ELF-1 (cell line): ENCODE measurements around the gene PDSS2.
"Not testable (repeated sequence)": the region's sequence is repeated elsewhere in the genome, so short reads cannot be mapped to it uniquely, and the experiment has no call there.

Source experiments
- DNase-seq: peaks from one replicate; pipeline ENCODE4 v3.0.0-alpha.2; 2016; ENCODE audit warnings: low read depth, low spot score

Gene PDSS2

DNA sequence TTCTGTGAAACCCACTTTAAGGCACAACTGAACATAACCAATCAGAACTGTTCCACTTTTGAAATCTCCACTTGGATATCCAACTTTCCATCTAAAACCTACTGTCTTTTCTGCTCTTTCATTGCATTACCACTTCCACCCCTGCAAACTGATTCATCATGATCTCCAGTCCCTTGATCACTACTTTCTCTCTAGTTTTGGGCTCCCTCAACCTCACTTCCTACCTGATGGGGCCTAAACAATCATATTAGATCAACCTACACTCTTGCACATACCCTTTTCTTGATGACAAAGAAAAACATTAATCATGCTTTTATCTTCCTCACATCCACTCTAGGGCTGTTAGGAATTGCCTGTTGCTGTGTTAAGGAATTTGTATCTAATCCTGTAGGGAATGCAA lies 137.6 kb downstream of the PDSS2 start:
- no peak for DNase-seq

DNA sequence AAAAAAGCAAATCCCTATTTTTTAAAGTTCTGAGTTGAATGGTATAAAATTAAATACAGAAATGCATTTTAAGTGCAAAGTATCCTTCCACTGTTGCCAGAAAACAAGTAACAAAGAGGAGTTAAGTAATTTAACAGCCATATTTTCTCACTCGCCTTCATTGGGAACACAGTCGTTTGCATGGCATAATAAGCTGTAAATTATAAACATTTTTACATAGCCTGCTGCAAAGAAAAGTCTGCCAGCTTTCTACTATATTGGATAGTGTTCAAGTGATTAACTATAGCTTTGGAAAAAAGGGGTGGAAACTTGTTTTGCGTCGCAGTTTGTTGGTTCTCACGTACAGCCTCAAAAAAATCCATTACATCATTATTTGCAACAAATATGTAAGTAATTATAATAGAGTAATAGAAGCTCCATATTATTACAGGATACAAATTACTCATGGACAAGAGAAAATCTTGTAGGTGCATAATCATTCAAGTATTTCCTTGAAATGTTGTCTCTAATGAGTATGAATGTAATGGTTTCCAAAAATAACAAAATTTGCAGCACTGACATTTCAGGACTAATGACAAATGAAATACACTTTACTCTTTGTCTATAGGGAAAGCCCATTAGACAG lies 139.3 kb downstream of the PDSS2 start:
- DNase-seq: no peak

- peak; percentile 63 for DNase-seq
Observed at GRCh38 chr6:107318100-107318736, 141.1 kb downstream of the PDSS2 start.

DNA sequence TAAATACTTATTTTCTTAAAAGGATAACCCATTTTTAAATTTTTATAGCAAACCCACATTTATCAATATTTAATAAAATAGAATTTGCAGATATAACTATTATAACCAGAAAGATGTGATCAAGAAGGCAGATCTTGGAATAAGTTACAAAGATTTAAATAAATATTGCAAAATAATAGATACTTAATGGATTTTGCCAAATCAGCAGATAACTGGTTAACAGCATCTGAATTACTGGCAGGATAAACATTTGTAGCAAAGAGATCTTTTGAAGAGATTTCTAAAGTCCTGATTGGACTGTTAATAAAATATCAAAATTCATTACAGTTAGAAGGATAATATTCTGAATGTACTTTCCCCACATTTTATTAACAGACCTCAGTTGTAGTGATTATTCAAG lies 144.2 kb downstream of the PDSS2 start:
- DNase-seq: no peak

- DNase-seq: no peak
Observed at GRCh38 chr6:107314531-107314939, 144.8 kb downstream of the PDSS2 start.

GRCh38 chr6:107313776-107314175 lies 145.6 kb downstream of the PDSS2 start:
- no peak for DNase-seq

DNA sequence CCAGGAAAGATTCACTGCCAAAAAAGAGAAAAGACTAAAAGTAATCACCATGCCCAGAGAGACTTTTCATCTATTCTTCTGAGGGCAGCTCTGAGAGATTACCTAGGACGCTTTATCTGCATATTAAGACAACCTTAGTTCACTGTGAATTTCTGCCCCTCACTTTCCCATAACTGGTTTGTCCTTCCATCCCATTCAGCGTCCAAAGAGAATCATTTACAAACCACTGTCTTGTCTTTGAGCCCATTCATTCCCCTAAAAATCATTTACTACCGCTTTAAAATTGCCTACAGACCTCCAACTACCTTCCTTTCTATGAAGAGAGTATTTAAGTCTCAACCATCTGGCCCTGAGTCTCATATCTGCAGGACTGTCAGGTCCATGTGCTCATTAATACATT lies 149.0 kb downstream of the PDSS2 start:
- DNase-seq: no peak

GRCh38 chr6:107308677-107309076 lies 150.7 kb downstream of the PDSS2 start:
- no peak for DNase-seq

DNA sequence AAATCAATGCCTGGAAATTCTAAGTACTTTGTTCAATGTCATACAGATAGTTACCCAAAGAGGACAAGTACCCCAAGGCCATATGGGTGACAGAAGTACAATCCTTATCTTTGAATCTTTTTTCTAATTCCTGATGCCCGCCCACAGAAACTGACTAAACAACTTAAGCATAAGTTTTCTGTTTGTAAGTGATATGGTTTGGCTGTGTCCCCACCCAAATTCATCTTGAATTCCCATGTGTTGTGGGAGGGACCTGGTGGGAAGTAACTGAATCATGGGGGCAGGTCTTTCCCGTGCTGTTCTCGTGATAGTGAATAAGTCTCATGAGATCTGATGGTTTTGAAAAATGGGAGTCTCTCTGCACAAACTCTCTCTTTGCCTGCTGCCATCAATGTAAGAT lies 153.4 kb downstream of the PDSS2 start:
- DNase-seq: not testable (repeated sequence)

DNA sequence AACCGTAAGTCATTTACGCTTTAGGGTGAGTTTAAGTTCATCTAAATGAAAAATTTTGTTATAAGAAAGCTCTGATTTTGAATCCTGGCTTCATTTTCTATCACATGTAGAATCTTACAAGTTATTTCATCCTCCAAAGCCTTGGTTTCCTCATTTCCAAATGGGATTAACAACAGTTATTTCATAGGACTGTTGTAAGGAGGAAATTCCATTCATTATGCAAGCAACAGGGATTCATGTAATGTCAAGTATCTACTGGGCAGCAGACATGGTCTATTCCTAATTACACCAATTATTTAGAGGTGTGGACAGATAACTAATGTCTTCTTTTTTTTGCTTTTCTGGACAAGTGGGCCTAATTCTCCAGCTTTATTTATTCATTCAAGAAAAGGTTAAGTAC lies 154.0 kb downstream of the PDSS2 start:
- DNase-seq: no peak

DNA sequence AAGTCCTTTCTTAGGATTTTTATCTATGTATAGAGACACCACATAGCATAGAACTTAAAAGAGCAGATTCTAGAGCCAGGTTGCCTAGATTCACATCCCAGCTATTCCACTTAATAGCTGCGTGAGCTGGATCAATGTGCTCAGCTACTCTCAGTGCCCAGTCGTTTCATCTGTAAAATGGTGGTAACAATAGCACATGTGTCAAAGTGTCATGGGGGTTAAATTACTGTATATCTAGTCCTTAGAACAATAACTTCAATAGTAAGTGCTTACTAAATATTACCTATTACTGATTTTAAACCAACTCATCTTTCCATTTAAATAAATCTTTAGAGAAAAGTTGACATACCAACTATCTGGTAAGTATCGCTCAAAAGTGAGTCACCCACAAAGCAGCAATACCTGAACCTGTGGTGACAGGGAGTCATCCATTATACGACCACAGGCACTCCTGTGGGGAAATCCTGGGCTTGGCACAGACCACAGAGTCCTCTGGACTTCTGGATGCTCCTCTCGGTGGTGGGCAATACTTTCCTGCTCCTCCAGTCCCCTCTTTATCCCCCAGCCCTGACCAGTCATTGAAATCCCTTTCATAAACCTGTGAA lies 154.8 kb downstream of the PDSS2 start:
- DNase-seq: no peak

GRCh38 chr6:107293350-107293749 lies 166.0 kb downstream of the PDSS2 start:
- no peak for DNase-seq

GRCh38 chr6:107292715-107293271 lies 166.6 kb downstream of the PDSS2 start:
- peak; percentile 38 for DNase-seq

- DNase-seq: peak; percentile 69
Observed at GRCh38 chr6:107290491-107290890, 168.9 kb downstream of the PDSS2 start.

DNA sequence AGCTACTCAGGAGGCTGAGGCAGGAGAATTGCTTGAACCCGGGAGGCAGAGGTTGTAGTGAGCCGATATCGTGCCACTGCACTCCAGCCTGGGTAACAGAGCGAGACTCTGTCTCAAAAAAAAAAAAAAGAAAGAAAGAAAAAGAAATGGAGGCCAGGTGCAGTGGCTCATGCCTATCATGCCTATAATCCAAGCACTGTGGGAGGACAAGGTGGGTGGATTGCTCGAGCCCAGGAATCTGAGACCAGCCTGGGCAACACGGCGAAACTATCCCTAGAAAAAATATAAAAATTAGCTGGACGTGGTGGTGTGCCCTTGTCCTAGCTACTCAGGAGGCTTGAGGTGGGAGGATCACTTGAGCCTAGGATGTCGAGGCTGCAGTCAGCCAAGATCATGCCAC lies 170.1 kb downstream of the PDSS2 start:
- DNase-seq: not testable (repeated sequence)

- peak; percentile 38 for DNase-seq
Observed at GRCh38 chr6:107285683-107286082, 173.7 kb downstream of the PDSS2 start.

GRCh38 chr6:107284805-107285204 lies 174.6 kb downstream of the PDSS2 start:
- DNase-seq: no peak

DNA sequence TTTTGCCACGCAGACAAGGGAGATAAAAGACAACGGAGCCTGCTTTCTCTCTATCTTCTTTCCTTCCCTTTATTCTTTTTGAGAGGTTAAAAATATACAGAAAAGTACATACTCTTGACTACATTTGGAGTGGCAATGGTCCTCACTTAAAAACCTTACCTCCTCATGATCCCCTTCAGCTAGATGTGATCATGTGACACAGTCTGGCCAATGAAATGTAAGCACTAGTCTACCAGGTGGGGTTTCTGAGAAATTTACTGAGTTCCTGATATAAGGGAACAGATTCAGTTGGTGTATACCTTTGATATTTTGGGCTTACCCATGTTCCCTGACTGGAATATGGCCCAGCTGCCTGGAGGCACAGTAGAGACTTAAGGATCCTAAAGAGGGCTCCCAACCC lies 178.6 kb downstream of the PDSS2 start:
- DNase-seq: no peak

- DNase-seq: not testable (repeated sequence)
Observed at GRCh38 chr6:107280001-107280400, 179.4 kb downstream of the PDSS2 start.

- peak; percentile 41 for DNase-seq
Observed at GRCh38 chr6:107275330-107275865, 184.0 kb downstream of the PDSS2 start.

GRCh38 chr6:107274288-107274687 lies 185.1 kb downstream of the PDSS2 start:
- DNase-seq: no peak

DNA sequence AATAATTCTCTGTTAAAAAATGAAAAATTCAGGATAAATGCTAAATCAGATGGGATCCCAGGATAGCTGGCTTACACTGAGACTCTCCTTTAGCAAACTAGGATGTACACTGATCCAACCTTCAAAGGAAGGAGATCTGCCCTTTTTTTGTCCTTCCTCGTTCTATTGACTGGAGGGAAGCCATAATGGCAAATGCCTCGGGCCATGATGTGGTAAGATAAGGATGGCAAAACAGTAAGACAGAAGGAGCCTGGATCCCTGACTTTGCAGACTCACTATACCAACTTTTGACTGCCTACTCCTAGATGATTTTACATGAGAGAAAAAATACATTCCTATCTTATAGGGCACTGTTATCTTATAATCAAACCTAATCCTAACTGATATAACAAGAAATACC lies 187.1 kb downstream of the PDSS2 start:
- DNase-seq: peak; percentile 41
